Hepatocyte (in vitro differentiated cells): ENCODE measurements around the gene PNRC2. TPM values are rescaled to one million over a fixed set of nuclear protein-coding genes. Genes with fewer than 3 reads are reported as not detected.
"Not testable (repeated sequence)": the region's sequence is repeated elsewhere in the genome, so short reads cannot be mapped to it uniquely, and the experiment has no call there.

ENCODE experiments used
- DNase-seq: peaks from one replicate; pipeline ENCODE4 v3.0.0-alpha.2; 2016; ENCODE audit warnings: low spot score
- H2AFZ ChIP-seq: fragments of 200-600 bp; sonication (generic); 2 replicates; pipeline ENCODE4 v1.6.0; 2016; ENCODE audit warnings: antibody characterized with exemption, mild to moderate bottlenecking
- H3K27ac ChIP-seq: fragments of 200-600 bp; sonication (generic); 2 replicates; pipeline ENCODE4 v1.5.1; 2016; ENCODE audit warnings: mild to moderate bottlenecking
- H3K27me3 ChIP-seq: fragments of 200-600 bp; sonication (generic); 2 replicates; pipeline ENCODE4 v1.6.1; 2016
- H3K36me3 ChIP-seq: fragments of 200-600 bp; sonication (generic); replicated peaks from 2 replicates; pipeline ENCODE4 v1.5.1; 2016; ENCODE audit warnings: low read depth; ENCODE audit not compliant: insufficient read depth
- H3K4me1 ChIP-seq: fragments of 200-600 bp; sonication (generic); 2 replicates; pipeline ENCODE4 v1.5.1; 2016; ENCODE audit warnings: mild to moderate bottlenecking, moderate library complexity; ENCODE audit not compliant: insufficient read depth
- H3K4me2 ChIP-seq: fragments of 200-600 bp; sonication (generic); 2 replicates; pipeline ENCODE4 v1.6.0; 2016
- H3K4me3 ChIP-seq: fragments of 200-600 bp; sonication (generic); 2 replicates; pipeline ENCODE4 v1.5.1; 2016; ENCODE audit warnings: mild to moderate bottlenecking
- H3K79me2 ChIP-seq: fragments of 200-600 bp; sonication (generic); 2 replicates; pipeline ENCODE4 v1.6.0; 2017; ENCODE audit warnings: mild to moderate bottlenecking
- H3K9me2 ChIP-seq: fragments of 200-600 bp; sonication (generic); replicated peaks from 2 replicates; pipeline ENCODE4 v1.6.0; 2017; ENCODE audit warnings: mild to moderate bottlenecking; ENCODE audit not compliant: insufficient read depth
- H3K9me3 ChIP-seq: fragments of 200-600 bp; sonication (generic); 2 replicates; pipeline ENCODE4 v1.5.1; 2016; ENCODE audit warnings: low read depth, mild to moderate bottlenecking
- H4K20me1 ChIP-seq: fragments of 200-600 bp; sonication (generic); 2 replicates; pipeline ENCODE4 v1.6.0; 2016; ENCODE audit warnings: mild to moderate bottlenecking; ENCODE audit not compliant: insufficient read depth, poor library complexity, severe bottlenecking
- CTCF ChIP-seq: fragments of 200-600 bp; sonication (generic); IDR thresholded peaks from 2 replicates; pipeline ENCODE4 v1.5.1; 2016; ENCODE audit warnings: antibody characterized with exemption, mild to moderate bottlenecking; ENCODE audit not compliant: poor library complexity
- EZH2 ChIP-seq: fragments of 200-600 bp; sonication (generic); IDR thresholded peaks from 2 replicates; pipeline ENCODE4 v1.6.1; 2016; ENCODE audit warnings: antibody characterized with exemption, mild to moderate bottlenecking, borderline replicate concordance
- EZH2phosphoT487 ChIP-seq: fragments of 200-600 bp; sonication (generic); IDR thresholded peaks from one replicate; pipeline ENCODE4 v1.6.1; 2018; ENCODE audit warnings: antibody characterized with exemption, mild to moderate bottlenecking, low read depth, moderate library complexity; ENCODE audit not compliant: unreplicated experiment, severe bottlenecking
- WGBS: methylation state at CpG from one replicate; pipeline ENCODE4 v1.1.6; 2016; ENCODE audit warnings: low lambda C conversion rate; ENCODE audit errors: missing lambda C conversion rate; 5-methylcytosine and 5-hydroxymethylcytosine counted together
- microRNA counts: library from miRNA; unstranded; fragments of <30 nt; microRNA quantifications from one replicate; lab custom pipeline; 2017
- microRNA-seq: library from miRNA; unstranded; fragments of <30 nt; microRNA quantifications from one replicate; pipeline ENCODE4, GENCODE V29; 2017
- polyA plus RNA-seq: library from polyadenylated mRNA; unstranded; fragments of >200 nt; fragmentation: Nextera tagmentation; extraction: Ambion mirVana; gene quantifications from 2 replicates; pipeline ENCODE4 v1.2.1, GENCODE V29; 2016
- small RNA-seq: library from RNA; depleted of rRNA; stranded (forward); fragments of <200 nt; gene quantifications from one replicate; pipeline ENCODE3, GENCODE V24; 2014
- total RNA-seq: library from RNA; depleted of rRNA; stranded (reverse); fragments of >200 nt; gene quantifications from 2 replicates; pipeline ENCODE4 v1.2.3, GENCODE V29; 2014

PNRC2 gene
- total and polyA plus RNA-seq, 2 experiments from 2014 or later, result 65.8 to 107 TPM

- Histone ChIP-seq H3K27ac (peak overlapping the region; percentile 48), H3K4me3 (no peak overlapping the region), H3K27me3 (no peaks in the 10 kb centered on the region), H3K9me2 (no peaks in the 10 kb centered on the region), H3K4me2 (no peak overlapping the region), H3K36me3 (no peaks in the 10 kb centered on the region), H4K20me1 (no peaks in the 10 kb centered on the region), H3K4me1 (peaks cover 19% of the 10 kb centered on the region), H3K9me3 (no peaks in the 10 kb centered on the region), H2AFZ (no peak overlapping the region), H3K79me2 (no peaks in the 10 kb centered on the region)
- DNase-seq, result peak; percentile 46
- TF ChIP-seq EZH2, result no peak
- no peak for TF ChIP-seq CTCF
- no peak for TF ChIP-seq EZH2phosphoT487
- WGBS, result 40% methylated on average over 1 of the region's 1 CpG
Measured at GRCh38 chr1:24009406-24009805, 49.8 kb downstream of the PNRC2 start.

- Histone ChIP-seq H3K27ac (no peak overlapping the region), H3K36me3 (no peaks in the 10 kb centered on the region)
- DNase-seq, result no peak
Measured at GRCh38 chr1:24010650-24011049, 51.0 kb downstream of the PNRC2 start.

GRCh38 chr1:24012878-24013277 is 53.2 kb downstream of the PNRC2 start:
- H3K4me2 ChIP-seq, H3K27ac ChIP-seq, H3K4me3 ChIP-seq, H3K79me2 ChIP-seq, H3K36me3 ChIP-seq, H3K27me3 ChIP-seq, DNase-seq, H2AFZ ChIP-seq, H4K20me1 ChIP-seq, H3K9me2 ChIP-seq, H3K9me3 ChIP-seq: not testable (repeated sequence)
- peaks cover 41% of the 10 kb centered on the region for H3K4me1 ChIP-seq
- WGBS, result 84% methylated on average over 8 of the region's 8 CpGs

More at GRCh38 chr1:24010650-24011049, 51.0 kb downstream of the PNRC2 start:
- no peaks in the 10 kb centered on the region for H3K79me2 ChIP-seq
- H2AFZ ChIP-seq, result no peak overlapping the region
- H3K9me2 ChIP-seq, result no peaks in the 10 kb centered on the region
- no peak overlapping the region for H3K4me2 ChIP-seq
- no peak for TF ChIP-seq EZH2phosphoT487
- H3K27me3 ChIP-seq, result no peaks in the 10 kb centered on the region
- H3K4me3 ChIP-seq, result no peak overlapping the region
- no peaks in the 10 kb centered on the region for H4K20me1 ChIP-seq
- peaks cover 29% of the 10 kb centered on the region for H3K4me1 ChIP-seq
- WGBS, result 94% methylated on average over 3 of the region's 5 CpGs
- H3K9me3 ChIP-seq, result no peaks in the 10 kb centered on the region

MicroRNA genes within 50 kb of the gene (microRNA counts, 767-probe panel; counts per million panel counts)
- not detected for microRNA hsa-miR-378f (lab: Ali Mortazavi, UCI)

Small RNA genes lying within 50 kb of the gene (microRNA-seq; reads per million reads assigned to microRNA genes)
- gene MIR378F, result not detected

Small RNA genes lying within 50 kb of the gene (small RNA-seq; reads per million reads assigned to genes)
- not detected for gene MIR378F

Other genes with a start within 250 kb of the PNRC2 start
- 25.6 and 28.3 TPM in 2 replicates for gene ELOA, start 216.4 kb upstream of the PNRC2 start, total RNA-seq
- 26.0 and 27.0 TPM in 2 replicates for gene ELOA, start 216.4 kb upstream of the PNRC2 start, polyA plus RNA-seq
- gene PITHD1, start 181.4 kb upstream of the PNRC2 start, total RNA-seq, result 45.1 and 49.4 TPM in 2 replicates
- gene PITHD1, start 181.4 kb upstream of the PNRC2 start, polyA plus RNA-seq, result 28.4 and 29.3 TPM in 2 replicates
- 73.2 and 108 TPM in 2 replicates for gene LYPLA2, start 168.7 kb upstream of the PNRC2 start, total RNA-seq
- 162 and 163 TPM in 2 replicates for gene LYPLA2, start 168.7 kb upstream of the PNRC2 start, polyA plus RNA-seq
- 73.6 and 89.9 TPM in 2 replicates for gene GALE, start 159.1 kb upstream of the PNRC2 start, total RNA-seq
- gene GALE, start 159.1 kb upstream of the PNRC2 start, polyA plus RNA-seq, result 114 and 117 TPM in 2 replicates
- 78.5 and 87.5 TPM in 2 replicates for gene HMGCL, start 134.4 kb upstream of the PNRC2 start, total RNA-seq
- gene HMGCL, start 134.4 kb upstream of the PNRC2 start, polyA plus RNA-seq, result 79.0 and 90.7 TPM in 2 replicates
- gene FUCA1, start 91.5 kb upstream of the PNRC2 start, total RNA-seq, result 59.0 and 69.4 TPM in 2 replicates
- gene FUCA1, start 91.5 kb upstream of the PNRC2 start, polyA plus RNA-seq, result 55.3 and 74.2 TPM in 2 replicates
- not detected in 2 replicates for gene CNR2, start 46.5 kb upstream of the PNRC2 start, total RNA-seq
- not detected in 2 replicates for gene CNR2, start 46.5 kb upstream of the PNRC2 start, polyA plus RNA-seq
- 125 and 127 TPM in 2 replicates for gene SRSF10, start 20.5 kb downstream of the PNRC2 start, total RNA-seq
- 113 and 131 TPM in 2 replicates for gene SRSF10, start 20.5 kb downstream of the PNRC2 start, polyA plus RNA-seq
- 2.2 and 2.4 TPM in 2 replicates for gene MYOM3, start 152.3 kb downstream of the PNRC2 start, total RNA-seq
- gene MYOM3, start 152.3 kb downstream of the PNRC2 start, polyA plus RNA-seq, result 0.67 and 2.0 TPM in 2 replicates
- 4.7 and 6.1 TPM in 2 replicates for gene IL22RA1, start 183.3 kb downstream of the PNRC2 start, total RNA-seq
- gene IL22RA1, start 183.3 kb downstream of the PNRC2 start, polyA plus RNA-seq, result 3.5 and 8.2 TPM in 2 replicates
- 5.8 and 6.4 TPM in 2 replicates for gene IFNLR1, start 227.5 kb downstream of the PNRC2 start, total RNA-seq
- gene IFNLR1, start 227.5 kb downstream of the PNRC2 start, polyA plus RNA-seq, result 3.6 and 7.5 TPM in 2 replicates